ENCODE results near the gene AZU1.

Gene AZU1

DNA sequence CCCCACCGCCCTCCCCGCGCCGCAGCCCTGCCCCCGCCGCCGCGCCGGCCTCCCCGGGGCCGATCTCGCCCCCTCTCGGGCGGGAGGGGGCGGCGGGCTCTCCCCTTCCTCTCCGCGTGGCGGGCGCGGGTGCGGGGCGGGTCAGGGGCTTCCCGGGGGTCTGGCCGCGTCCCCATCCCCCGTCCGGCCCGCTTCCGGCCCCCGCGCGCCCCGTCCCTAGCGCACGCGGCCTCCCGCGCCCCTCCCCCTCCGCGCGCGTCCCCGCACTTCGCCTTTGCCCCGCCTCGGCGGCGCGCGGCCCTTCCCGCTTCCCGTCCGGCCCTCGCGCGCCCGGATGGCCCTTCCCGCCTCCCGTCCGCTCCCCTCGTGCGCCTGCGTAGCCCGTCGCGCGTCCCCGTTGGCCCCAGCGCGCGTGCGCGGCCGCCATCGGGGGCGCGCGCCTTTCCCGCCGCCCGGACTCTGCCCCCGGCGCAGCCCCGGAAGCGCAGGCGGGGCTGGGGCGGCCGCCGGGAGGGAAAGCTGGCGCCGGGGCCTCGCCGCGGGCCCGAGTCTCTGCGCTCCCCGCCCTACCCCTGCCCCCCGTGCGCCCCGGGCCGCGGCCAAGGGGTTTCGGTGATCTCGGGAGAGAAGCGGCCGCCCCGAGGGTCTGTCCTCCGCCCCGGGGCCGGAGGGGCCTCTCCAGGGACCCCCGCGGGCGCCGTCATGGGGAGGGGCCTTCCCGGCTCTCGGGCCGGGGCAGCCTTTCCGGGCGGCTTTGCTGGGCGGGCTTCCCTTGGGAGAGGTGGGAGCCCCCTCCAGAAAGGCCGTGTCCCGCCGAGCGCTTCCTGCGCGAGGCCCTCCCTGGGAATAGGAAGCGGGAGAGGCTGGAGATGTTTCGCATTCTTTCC lies 29.9 kb upstream of the AZU1 start:
- DNase-seq (ENCODE audit: low spot score) = peak; percentile 85

- no peak for DNase-seq (ENCODE audit: low spot score)
These were observed 29.1 kb upstream of the AZU1 start for GRCh38 chr19:798415-799075.

GRCh38 chr19:799076-799881 lies 28.4 kb upstream of the AZU1 start:
- DNase-seq (ENCODE audit: low spot score) = no peak

DNA sequence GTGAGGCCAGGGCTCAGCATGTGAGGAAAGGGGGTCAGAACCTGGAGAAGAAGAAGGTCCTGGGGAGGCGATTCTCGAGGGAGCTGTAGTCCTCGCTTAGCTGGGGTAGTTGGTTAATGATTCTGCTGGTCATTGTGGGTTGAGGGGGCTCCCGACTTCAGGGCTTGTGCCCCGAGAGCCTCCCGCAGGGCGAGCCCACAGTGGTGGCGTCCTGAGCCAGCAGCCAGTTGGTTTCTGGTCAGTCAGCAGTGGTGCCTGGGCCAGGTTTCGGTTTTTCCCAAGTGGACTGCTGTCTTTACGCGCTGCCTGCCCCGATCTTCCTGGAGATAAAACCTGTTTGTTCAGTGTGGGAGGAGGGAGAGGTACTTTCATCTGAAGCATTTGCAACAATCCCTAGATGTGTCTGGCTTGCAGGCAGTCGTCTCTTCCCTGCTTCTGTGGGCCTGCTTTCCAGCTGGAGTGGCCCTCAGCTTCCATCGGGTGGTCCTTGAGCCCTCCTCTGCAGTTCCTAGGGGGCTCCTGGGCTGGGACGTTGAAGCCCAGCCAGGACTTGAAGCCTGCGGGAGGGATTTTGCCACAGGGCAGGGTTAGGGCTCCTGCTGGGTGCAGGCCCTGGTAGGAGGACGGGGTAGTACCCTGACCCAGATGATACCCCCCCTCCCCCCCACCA lies 27.1 kb upstream of the AZU1 start:
- DNase-seq (ENCODE audit: low spot score) = no peak

DNA sequence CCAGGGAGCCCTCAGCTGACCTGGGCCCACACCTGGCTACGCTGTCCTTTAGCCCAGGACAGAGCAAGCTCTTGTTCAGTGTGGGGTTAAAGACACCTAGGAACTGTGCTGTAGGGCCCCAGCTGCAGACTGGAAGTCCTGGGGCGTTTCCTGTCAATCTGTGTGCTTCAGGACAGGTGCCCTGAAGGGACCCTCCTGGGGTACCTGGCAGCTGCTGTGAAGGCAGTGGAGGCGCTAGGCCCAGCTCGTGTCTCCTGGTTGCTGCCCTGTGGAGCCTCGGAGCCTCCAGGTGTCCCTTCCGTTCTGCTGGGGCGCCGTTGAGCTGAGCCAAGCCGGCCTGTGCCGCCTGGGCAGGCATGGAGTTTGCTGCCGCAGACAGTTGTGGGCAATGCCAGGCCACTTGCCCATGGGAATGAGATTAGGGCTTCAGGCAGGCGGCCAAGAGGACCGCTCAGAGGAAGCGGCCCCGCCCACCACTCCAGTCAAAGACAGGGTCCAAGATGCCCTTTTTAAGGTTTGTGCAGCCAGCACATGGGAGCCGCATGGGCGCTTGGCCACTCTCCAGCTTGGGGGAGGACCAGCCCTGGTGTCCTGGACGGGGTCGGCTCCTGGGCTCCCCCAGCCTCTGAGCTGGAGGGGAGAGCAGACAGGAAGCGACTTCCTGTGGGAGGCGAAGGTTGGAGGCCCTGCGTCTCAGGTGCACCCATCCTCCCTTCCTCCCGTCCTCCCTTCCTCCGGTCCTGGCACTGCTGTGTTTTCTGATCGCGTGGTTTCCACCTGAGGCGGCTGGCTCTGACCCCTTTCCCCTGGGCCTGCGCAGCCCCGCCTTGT lies 26.4 kb upstream of the AZU1 start:
- no peak for DNase-seq (ENCODE audit: low spot score)

- DNase-seq (ENCODE audit: low spot score) = no peak
These were observed 25.7 kb upstream of the AZU1 start for GRCh38 chr19:801861-802497.

DNA sequence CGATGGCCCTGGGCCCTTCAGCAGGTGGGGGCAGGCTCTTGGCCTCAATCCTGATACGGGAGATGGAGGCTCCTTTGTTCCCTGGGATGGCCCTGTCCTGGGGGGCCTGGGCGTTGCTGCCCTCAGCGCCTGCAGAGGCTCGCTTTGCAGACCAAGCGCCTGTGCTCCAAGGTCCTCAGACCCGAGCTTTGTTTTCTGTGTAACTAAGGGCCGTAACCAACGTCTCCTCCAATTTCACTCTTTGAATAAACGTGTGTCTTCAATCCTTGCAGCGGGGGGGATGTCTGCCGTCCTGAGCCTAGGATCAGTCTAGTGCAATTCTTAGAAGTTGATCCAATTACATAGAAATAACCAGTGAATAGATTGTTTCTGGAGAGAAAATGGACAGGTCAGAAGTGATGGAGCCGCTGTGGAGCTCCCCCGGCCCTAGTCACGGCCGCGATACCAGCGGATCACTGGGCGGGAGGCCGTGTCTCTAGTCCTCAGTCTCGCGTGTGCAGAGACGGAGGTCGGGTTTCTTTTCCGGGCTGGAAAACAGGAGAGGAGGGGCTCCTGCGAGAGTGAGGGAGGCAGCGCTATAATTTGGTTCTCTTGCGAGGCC lies 25.0 kb upstream of the AZU1 start:
- no peak for DNase-seq (ENCODE audit: low spot score)

- no peak for DNase-seq (ENCODE audit: low spot score)
These were observed 24.5 kb upstream of the AZU1 start for GRCh38 chr19:803099-803561.

GRCh38 chr19:803686-804418 lies 23.8 kb upstream of the AZU1 start:
- DNase-seq (ENCODE audit: low spot score) = no peak

GRCh38 chr19:804419-805165 lies 23.0 kb upstream of the AZU1 start:
- DNase-seq (ENCODE audit: low spot score) = no peak

DNA sequence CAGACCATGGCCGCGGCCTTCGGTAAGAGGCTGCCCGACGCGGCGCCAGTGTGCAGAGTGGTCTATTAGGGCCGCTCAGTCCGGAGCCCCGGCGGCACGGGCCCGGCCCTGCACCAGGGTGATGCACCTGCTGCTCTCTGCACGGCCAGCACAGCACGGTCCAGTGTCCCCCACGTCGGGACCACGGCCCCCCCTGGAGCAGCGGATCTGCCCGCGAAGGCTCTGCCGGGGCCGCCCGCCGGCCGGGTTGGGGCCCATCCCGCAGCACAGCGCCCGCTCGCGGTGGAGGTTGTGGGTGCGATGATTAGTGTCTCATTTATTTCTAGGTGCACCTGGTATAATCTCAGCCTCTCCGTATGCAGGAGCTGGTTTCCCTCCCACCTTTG lies 22.5 kb upstream of the AZU1 start:
- no peak for DNase-seq (ENCODE audit: low spot score)

GRCh38 chr19:805600-806550 lies 21.8 kb upstream of the AZU1 start:
- DNase-seq (ENCODE audit: low spot score) = no peak

DNA sequence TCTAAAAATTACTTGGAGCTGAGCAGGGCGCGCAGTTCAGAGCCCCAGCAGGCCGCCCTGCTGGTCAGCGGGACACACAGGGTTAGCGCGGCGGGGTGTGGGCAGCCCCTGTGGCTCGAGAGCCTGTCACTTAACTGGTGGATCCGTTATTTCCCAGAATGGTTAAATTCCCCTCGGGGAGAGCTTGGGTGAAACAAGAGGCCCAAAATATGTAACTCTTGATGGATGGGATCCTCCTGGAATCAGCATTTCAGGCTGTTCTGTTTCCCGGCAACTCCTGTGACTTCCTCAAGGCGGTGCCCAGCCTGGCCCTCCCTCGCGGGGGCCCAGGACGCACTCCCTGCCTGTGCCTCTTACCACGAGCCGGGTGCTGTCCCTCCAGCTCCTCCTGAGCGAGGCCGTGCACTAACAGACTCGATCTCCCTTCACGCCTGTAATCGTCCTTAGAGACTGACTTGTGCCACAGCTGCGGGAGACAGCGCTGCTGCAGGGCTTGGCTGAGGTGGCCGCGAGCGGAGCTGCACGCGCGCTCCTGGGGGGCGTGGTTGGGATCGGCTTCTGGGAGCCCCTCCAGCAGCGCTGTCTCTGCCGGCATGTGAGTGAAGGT lies 20.7 kb upstream of the AZU1 start:
- DNase-seq (ENCODE audit: low spot score) = no peak

DNA sequence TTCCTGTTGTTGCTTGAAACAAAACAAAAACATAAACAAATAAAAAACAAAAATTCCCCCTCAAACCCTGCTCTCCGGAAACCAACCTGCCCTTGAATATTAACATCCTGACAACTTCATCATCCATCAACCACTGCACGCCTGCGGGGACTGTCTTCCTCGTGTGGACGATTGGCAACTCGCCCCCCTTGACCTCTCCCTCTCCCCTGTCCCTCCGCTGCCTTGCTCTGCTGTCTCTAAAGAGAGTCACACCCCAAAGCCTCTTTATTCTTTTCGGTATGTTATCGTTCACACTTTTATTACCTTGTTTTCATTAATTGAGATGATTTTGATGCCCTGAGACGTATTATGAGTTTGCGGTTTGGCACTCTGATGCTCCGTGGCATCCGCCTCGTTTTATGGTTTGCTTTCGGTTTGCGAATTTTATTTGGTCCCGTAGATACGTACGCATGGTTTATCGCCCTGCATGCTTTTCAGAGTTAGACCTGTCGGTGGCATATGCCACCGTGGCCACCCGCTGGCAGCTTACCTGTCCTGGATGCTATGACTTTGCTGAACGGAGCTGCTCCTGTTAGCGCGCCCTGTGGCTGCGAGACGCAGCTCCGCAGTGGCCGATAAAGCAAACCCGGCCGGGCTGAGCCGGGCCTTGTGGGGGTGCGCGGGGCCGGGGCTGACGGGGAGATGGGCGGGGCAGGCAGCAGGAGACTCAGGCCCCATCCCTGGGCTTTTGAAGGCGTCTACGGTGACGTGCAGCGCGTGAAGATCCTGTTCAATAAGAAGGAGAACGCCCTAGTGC lies 19.8 kb upstream of the AZU1 start:
- no peak for DNase-seq (ENCODE audit: low spot score)

DNA sequence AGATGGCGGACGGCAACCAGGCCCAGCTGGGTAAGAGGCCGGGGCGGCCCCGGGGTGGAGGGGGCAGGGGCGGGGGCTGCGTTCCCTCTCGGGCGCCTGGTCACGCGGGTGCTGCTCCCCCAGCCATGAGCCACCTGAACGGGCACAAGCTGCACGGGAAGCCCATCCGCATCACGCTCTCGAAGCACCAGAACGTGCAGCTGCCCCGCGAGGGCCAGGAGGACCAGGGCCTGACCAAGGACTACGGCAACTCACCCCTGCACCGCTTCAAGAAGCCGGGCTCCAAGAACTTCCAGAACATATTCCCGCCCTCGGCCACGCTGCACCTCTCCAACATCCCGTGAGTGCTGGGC lies 19.2 kb upstream of the AZU1 start:
- no peak for DNase-seq (ENCODE audit: low spot score)

DNA sequence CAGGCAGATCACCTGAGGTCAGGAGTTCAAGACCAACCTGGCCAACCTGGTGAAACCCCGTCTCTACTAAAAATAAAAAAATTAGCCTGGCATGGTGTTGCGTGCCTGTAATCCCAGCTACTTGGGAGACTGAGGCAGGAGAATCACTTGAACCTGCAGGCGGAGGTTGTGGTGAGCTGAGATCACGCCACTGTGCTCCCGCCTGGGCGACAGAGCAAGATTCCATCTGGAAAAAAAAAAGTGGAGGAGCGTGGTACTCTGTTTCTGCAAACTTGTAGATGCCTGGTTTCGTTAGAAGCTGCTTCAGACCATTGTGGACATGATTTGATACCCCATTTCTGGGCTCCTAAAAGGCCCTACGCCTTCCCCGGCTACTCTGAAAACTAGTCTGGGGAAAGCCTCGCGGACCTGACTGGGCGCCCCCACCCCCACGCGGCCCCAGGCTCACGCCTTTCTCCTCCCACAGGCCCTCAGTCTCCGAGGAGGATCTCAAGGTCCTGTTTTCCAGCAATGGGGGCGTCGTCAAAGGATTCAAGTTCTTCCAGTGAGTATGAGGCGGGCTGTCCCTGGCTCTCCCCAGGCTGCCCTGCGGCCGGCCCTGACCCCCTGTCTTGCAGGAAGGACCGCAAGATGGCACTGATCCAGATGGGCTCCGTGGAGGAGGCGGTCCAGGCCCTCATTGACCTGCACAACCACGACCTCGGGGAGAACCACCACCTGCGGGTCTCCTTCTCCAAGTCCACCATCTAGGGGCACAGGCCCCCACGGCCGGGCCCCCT lies 17.4 kb upstream of the AZU1 start:
- no peak for DNase-seq (ENCODE audit: low spot score)

Data from putamen (tissue), 1 donor.